AG04450 (cell line): ENCODE measurements around the gene KRTAP5-5. TPM values are rescaled to one million over a fixed set of nuclear protein-coding genes. Genes with fewer than 3 reads are reported as not detected.
"Not testable (repeated sequence)": the region's sequence is repeated elsewhere in the genome, so short reads cannot be mapped to it uniquely, and the experiment has no call there.

ENCODE experiments used
- CTCF ChIA-PET: fragments of 300-600, 350-600 bp; formaldehyde crosslinking; extraction: SDS; loops from one replicate; lab custom pipeline; 2022; ENCODE audit warnings: antibody characterized with exemption, inconsistent platforms; lab: Charles Lee
- POLR2A ChIA-PET: fragments of 350-600 bp; formaldehyde crosslinking; extraction: SDS; loops from one replicate; lab custom pipeline; 2021; ENCODE audit warnings: antibody characterized with exemption, inconsistent platforms; lab: Yijun Ruan, JAX
- DNase-seq: peaks from one replicate; pipeline ENCODE4 v3.0.0-alpha.2; 2011; ENCODE audit warnings: low read depth, low spot score
- H3K27ac ChIP-seq: one replicate; pipeline ENCODE4 v1.5.1; 2012; ENCODE audit warnings: low read depth, low read length, control low read depth
- H3K27me3 ChIP-seq: one replicate; pipeline ENCODE4 v1.6.0; 2012; ENCODE audit warnings: low read length; ENCODE audit not compliant: control insufficient read depth, insufficient read depth
- H3K4me3 ChIP-seq: 2 replicates; pipeline ENCODE4 v1.5.1; 2011; ENCODE audit warnings: mild to moderate bottlenecking, low read depth, low read length, control low read depth
- H3K9me3 ChIP-seq: 2 replicates; pipeline ENCODE4 v1.5.1; 2012; ENCODE audit warnings: low read length; ENCODE audit not compliant: control insufficient read depth, insufficient read depth
- polyA minus RNA-seq: library from RNA; depleted of rRNA, polyadenylated mRNA; stranded (reverse); fragments of >200 nt; gene quantifications from 2 replicates; pipeline ENCODE4 v1.2.3, GENCODE V29; 2011; rRNA and poly(A)+ RNA removed
- polyA plus RNA-seq: library from polyadenylated mRNA; depleted of rRNA; stranded (reverse); fragments of >200 nt; gene quantifications from 2 replicates; pipeline ENCODE4 v1.2.3, GENCODE V29; 2011; rRNA removed
- TF ChIP-seq, protein P1 (sequence below): IDR thresholded peaks from 2 replicates; pipeline ENCODE4 v1.5.1; 2011; ENCODE audit warnings: low read depth, low read length, control low read depth, inconsistent platforms

KRTAP5-5 gene, protein sequence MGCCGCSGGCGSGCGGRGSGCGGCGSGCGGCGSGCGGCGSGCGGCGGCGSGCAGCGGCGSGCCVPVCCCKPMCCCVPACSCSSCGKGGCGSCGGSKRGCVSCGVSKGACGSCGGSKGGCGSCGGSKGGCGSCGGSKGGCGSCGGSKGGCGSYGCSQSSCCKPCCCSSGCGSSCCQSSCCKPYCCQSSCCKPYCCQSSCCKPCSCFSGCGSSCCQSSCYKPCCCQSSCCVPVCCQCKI
- polyA plus RNA-seq: not detected in 2 replicates
- polyA minus RNA-seq: not detected in 2 replicates

DNA sequence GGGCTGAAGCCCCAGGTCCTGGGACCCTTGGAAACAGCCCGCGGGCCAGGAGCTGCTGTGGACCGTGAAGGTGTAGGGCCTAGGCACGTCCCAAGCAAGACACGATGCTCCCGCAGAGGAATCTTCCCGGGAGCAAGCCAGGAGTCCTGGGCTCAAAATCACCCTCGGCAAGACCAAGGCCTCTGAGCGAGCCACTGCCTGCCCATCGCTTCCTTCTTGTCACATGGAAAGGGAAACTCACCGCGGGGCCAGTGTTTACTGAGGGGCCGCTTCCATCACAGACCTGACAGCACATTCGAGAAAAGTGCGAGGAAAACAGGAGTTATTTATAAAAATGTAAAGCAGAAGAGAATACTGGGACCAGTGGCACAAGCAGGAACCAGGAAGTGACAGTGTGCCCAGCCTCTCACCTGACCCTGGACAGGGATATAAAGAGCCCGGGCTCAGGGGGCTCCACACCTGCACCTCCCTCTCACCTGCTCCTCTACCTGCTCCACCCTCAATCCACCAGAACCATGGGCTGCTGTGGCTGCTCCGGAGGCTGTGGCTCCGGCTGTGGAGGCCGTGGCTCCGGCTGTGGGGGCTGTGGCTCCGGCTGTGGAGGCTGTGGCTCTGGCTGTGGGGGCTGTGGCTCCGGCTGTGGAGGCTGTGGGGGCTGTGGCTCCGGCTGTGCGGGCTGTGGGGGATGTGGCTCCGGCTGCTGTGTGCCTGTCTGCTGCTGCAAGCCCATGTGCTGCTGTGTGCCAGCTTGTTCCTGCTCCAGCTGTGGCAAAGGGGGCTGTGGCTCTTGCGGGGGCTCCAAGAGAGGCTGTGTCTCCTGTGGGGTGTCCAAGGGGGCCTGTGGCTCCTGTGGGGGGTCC, at the start of gene KRTAP5-5:
Gene KRTAP5-5 (plus strand): TSS at position 450 of the 860 bp plus-strand sequence. CDS start 66 bp downstream, at position 516.
- Histone ChIP-seq H3K27ac (no peak within 1 kb of the TSS), H3K9me3 (no peaks in the 10 kb centered on the region), H3K27me3 (peaks cover 56% of the 10 kb centered on the region), H3K4me3 (no peak within 1 kb of the TSS)
- DNase-seq: no peak
- TF ChIP-seq, protein P1, sequence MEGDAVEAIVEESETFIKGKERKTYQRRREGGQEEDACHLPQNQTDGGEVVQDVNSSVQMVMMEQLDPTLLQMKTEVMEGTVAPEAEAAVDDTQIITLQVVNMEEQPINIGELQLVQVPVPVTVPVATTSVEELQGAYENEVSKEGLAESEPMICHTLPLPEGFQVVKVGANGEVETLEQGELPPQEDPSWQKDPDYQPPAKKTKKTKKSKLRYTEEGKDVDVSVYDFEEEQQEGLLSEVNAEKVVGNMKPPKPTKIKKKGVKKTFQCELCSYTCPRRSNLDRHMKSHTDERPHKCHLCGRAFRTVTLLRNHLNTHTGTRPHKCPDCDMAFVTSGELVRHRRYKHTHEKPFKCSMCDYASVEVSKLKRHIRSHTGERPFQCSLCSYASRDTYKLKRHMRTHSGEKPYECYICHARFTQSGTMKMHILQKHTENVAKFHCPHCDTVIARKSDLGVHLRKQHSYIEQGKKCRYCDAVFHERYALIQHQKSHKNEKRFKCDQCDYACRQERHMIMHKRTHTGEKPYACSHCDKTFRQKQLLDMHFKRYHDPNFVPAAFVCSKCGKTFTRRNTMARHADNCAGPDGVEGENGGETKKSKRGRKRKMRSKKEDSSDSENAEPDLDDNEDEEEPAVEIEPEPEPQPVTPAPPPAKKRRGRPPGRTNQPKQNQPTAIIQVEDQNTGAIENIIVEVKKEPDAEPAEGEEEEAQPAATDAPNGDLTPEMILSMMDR: no peak
- POLR2A ChIA-PET: no interaction called here
- CTCF ChIA-PET: interaction anchor here (1.0 to 2.9 kb wide), 4 partner anchors 10 to 83 kb away, joined by 3 to 15 read pairs (median 6); no protein-coding TSS in a partner anchor

DNA sequence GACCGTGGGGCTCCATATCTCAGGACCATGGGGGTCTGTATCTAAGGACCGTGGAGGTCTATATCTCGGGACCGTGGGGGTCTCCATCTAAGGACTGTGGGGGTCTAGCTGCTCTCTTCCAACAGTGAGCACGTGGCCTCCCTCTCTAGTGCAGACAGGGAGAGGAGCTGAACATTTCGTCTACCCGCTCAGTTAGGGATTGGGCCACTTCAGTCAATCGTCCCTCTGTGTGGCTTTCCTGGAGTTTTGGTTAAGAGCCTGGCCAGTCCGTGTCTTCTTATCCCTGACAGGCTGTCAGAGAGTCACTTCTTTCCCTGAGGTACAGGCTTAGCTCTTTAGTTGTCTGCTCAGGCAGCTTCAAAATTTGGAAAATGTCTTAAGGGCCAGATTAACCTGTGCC, 47.6 kb upstream of the KRTAP5-5 start:
- ChIA-PET CTCF (interaction anchor here (1.1 to 2.6 kb wide), 3 partner anchors 12 to 35 kb away, joined by 3 to 17 read pairs (median 4); no protein-coding TSS in a partner anchor), POLR2A (no interaction called here)
- Histone ChIP-seq H3K27me3 (peaks cover 11% of the 10 kb centered on the region), H3K27ac (no peak overlapping the region), H3K4me3 (no peak overlapping the region), H3K9me3 (peaks cover 7% of the 10 kb centered on the region)
- TF ChIP-seq, protein P1: no peak
- DNase-seq: no peak

DNA sequence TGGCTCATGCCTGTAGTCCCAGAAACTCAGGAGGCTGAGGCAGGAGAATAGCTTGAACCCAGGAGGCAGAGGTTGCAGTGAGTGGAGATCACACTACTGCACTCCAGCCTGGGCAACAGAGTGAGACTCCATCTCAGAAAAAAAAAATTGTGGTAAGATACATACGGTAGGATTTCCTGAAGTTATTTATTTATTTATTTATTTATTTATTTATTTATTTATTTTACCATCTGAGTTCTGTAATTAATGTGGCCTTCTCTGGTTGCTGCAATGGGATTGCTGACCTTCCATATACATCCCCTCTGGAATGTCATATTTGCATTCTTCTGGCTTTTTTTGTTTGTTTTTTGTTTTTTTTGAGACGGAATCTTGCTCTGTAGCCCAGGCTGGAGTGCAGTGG, 46.7 kb upstream of the KRTAP5-5 start:
- DNase-seq, H3K27ac ChIP-seq, H3K9me3 ChIP-seq, H3K4me3 ChIP-seq, POLR2A ChIA-PET: not testable (repeated sequence)
- CTCF ChIA-PET: interaction anchor here (1.5 to 2.6 kb wide), 2 partner anchors 13 to 36 kb away, joined by 4 to 17 read pairs; no protein-coding TSS in a partner anchor
- peaks cover 11% of the 10 kb centered on the region for H3K27me3 ChIP-seq

- H3K9me3 ChIP-seq, H3K27ac ChIP-seq, H3K4me3 ChIP-seq, POLR2A ChIA-PET, DNase-seq, CTCF ChIA-PET: not testable (repeated sequence)
- peaks cover 14% of the 10 kb centered on the region for H3K27me3 ChIP-seq
Measured at GRCh38 chr11:1584661-1585370, 44.8 kb upstream of the KRTAP5-5 start, which contains the start of gene KRTAP5-1. KRTAP5-1 (minus strand) TSS chr11:1585283; CDS start chr11:1585249, 34 bp downstream.

GRCh38 chr11:1586699-1587098, 42.9 kb upstream of the KRTAP5-5 start:
- ChIA-PET CTCF (interaction anchor here (1.1 kb wide), 1 partner anchor 8 kb away, joined by 5 read pairs; no protein-coding TSS in a partner anchor), POLR2A (no interaction called here)
- Histone ChIP-seq H3K4me3 (no peak overlapping the region), H3K27ac (no peak overlapping the region), H3K9me3 (no peaks in the 10 kb centered on the region; the same call in 1 of the 2 replicates), H3K27me3 (peaks cover 18% of the 10 kb centered on the region)
- TF ChIP-seq, protein P1: no peak
- DNase-seq: no peak

GRCh38 chr11:1589191-1589963, 40.2 kb upstream of the KRTAP5-5 start:
- POLR2A ChIA-PET: interaction anchor here (0.8 kb wide), 1 partner anchor 200 kb away, joined by 5 read pairs; no protein-coding TSS in a partner anchor

More at GRCh38 chr11:1589191-1589963, 40.2 kb upstream of the KRTAP5-5 start:
- peaks cover 25% of the 10 kb centered on the region for H3K27me3 ChIP-seq
- DNase-seq, H3K4me3 ChIP-seq, H3K27ac ChIP-seq, H3K9me3 ChIP-seq: not testable (repeated sequence)
- CTCF ChIA-PET: interaction anchor here (2.5 kb wide), 1 partner anchor 15 kb away, joined by 15 read pairs; no protein-coding TSS in a partner anchor
